ENCODE data around the gene MRPL12.

MRPL12 gene

GRCh38 chr17:81702934-81703746 is at the start of gene MRPL12:
TSS of gene MRPL12 (plus strand) at chr17:81703367. CDS start at chr17:81703502, 135 bp downstream.
- peak; percentile 88 to 91 for DNase-seq

GRCh38 chr17:81655378-81656117 is 47.6 kb upstream of the MRPL12 start:
- no peak for DNase-seq

GRCh38 chr17:81656118-81656743 is 46.9 kb upstream of the MRPL12 start, which contains the start of gene PDE6G:
TSS of gene PDE6G (minus strand) at chr17:81656542. CDS start at chr17:81653305, 3,237 bp downstream.
- DNase-seq = no peak

GRCh38 chr17:81656835-81657234 is 46.3 kb upstream of the MRPL12 start:
- no peak for DNase-seq

- DNase-seq = no peak
These were observed 44.1 kb upstream of the MRPL12 start for GRCh38 chr17:81659038-81659437.

- DNase-seq = no peak
These were observed 42.7 kb upstream of the MRPL12 start for GRCh38 chr17:81660441-81660840.

- no peak for DNase-seq
These were observed 41.2 kb upstream of the MRPL12 start for GRCh38 chr17:81662002-81662401.

GRCh38 chr17:81664051-81664470 is 39.1 kb upstream of the MRPL12 start:
- DNase-seq = peak in 1 of 2 experiments; percentile 22

- peak; percentile 69 to 76 for DNase-seq
These were observed 37.7 kb upstream of the MRPL12 start for GRCh38 chr17:81665205-81666091.

GRCh38 chr17:81666092-81666341 is 37.1 kb upstream of the MRPL12 start:
- DNase-seq = no peak

- peak; percentile 94 to 95 for DNase-seq
These were observed 36.6 kb upstream of the MRPL12 start, which contains the start of the genes CCDC137 and OXLD1 for GRCh38 chr17:81666342-81667191. TSS of gene CCDC137 (plus strand) at chr17:81666737. CDS start at chr17:81666767, 30 bp downstream. TSS of gene OXLD1 (minus strand) at chr17:81666605. CDS start at chr17:81666577, 28 bp downstream.

GRCh38 chr17:81667754-81668153 is 35.4 kb upstream of the MRPL12 start:
- peak in 1 of 2 experiments; percentile 24 for DNase-seq

GRCh38 chr17:81672504-81672903 is 30.7 kb upstream of the MRPL12 start:
- no peak for DNase-seq

GRCh38 chr17:81672954-81673353 is 30.2 kb upstream of the MRPL12 start:
- DNase-seq = no peak

- no peak for DNase-seq
These were observed 29.5 kb upstream of the MRPL12 start for GRCh38 chr17:81673561-81674258.

- DNase-seq = peak; percentile 36 to 46
These were observed 27.5 kb upstream of the MRPL12 start for GRCh38 chr17:81675515-81676221.

- no peak for DNase-seq
These were observed 26.3 kb upstream of the MRPL12 start for GRCh38 chr17:81676906-81677305.

- DNase-seq = no peak
These were observed 23.0 kb upstream of the MRPL12 start for GRCh38 chr17:81680150-81680549.

- no peak for DNase-seq
These were observed 21.5 kb upstream of the MRPL12 start for GRCh38 chr17:81681672-81682071.

GRCh38 chr17:81682565-81683207 is 20.5 kb upstream of the MRPL12 start:
- DNase-seq = no peak

All from activated CD4-positive, alpha-beta T cell treated with anti-CD3 and anti-CD28 coated beads, Interleukin-2, amount 50 U/mL, for 48 hours (primary cell).